PC-9 (cell line): Measurements from ENCODE around the gene GPHA2. TPM values are rescaled to one million over a fixed set of nuclear protein-coding genes. Genes with fewer than 3 reads are reported as not detected.
A peak's percentile ranks its signal among the peaks of the same experiment; 100 is the strongest.

Experiments used
- BruUV-seq: library from RNA; stranded (reverse); fragments of 400-500 nt; replicated peaks from 2 replicates; lab custom pipeline; 2021; lab: Mats Ljungman, UMichigan
- CTCF ChIA-PET: fragments of 300-600 bp; sonication (Branson Sonifier 250); formaldehyde crosslinking; loops from one replicate; lab custom pipeline; 2022; ENCODE audit warnings: antibody characterized with exemption; lab: Charles Lee
- POLR2A ChIA-PET: fragments of 300-600 bp; sonication (Branson Sonifier 250); formaldehyde crosslinking; loops from one replicate; lab custom pipeline; 2022; ENCODE audit warnings: antibody characterized with exemption; ENCODE audit not compliant: unreplicated experiment; lab: Charles Lee
- DNase-seq, 2 experiments: peaks; one replicate each; pipeline versions ENCODE4 v3.0.0 to v3.0.0-alpha.2; 2015 to 2022; ENCODE audit warnings: mixed read lengths in 1 of 2
- H2AFZ ChIP-seq: fragments of 200-600 bp; sonication (generic); 2 replicates; pipeline ENCODE4 v1.8.1; 2017; ENCODE audit warnings: antibody characterized with exemption
- H3F3A ChIP-seq: fragments of 200-600 bp; sonication (generic); 2 replicates; pipeline ENCODE4 v1.8.1; 2017; ENCODE audit warnings: antibody characterized with exemption, mild to moderate bottlenecking, low read depth; ENCODE audit not compliant: insufficient read depth
- H3K27ac ChIP-seq: fragments of 200-600 bp; sonication (generic); 2 replicates; pipeline ENCODE4 v1.6.1; 2016; ENCODE audit warnings: mixed run types
- H3K27me3 ChIP-seq: fragments of 200-600 bp; sonication (generic); 2 replicates; pipeline ENCODE4 v1.6.1; 2016; ENCODE audit warnings: low read depth, mixed run types; ENCODE audit not compliant: insufficient read depth
- H3K36me3 ChIP-seq: fragments of 200-600 bp; sonication (generic); 2 replicates; pipeline ENCODE4 v1.6.1; 2016; ENCODE audit warnings: low read depth, mixed run types
- H3K4me1 ChIP-seq: fragments of 200-600 bp; sonication (generic); replicated peaks from 2 replicates; pipeline ENCODE4 v1.6.1; 2016; ENCODE audit warnings: mixed run types; ENCODE audit not compliant: insufficient read depth
- H3K4me2 ChIP-seq: fragments of 200-600 bp; sonication (generic); 2 replicates; pipeline ENCODE4 v1.6.1; 2017; ENCODE audit warnings: mixed run types
- H3K4me3 ChIP-seq: fragments of 200-600 bp; sonication (generic); 2 replicates; pipeline ENCODE4 v1.6.1; 2016; ENCODE audit warnings: mixed run types
- H3K79me2 ChIP-seq: fragments of 200-600 bp; sonication (generic); 2 replicates; pipeline ENCODE4 v1.6.1; 2017; ENCODE audit warnings: low read depth, mixed run types
- H3K9me2 ChIP-seq: fragments of 200-600 bp; sonication (generic); 2 replicates; pipeline ENCODE4 v1.8.1; 2017; ENCODE audit warnings: mild to moderate bottlenecking; ENCODE audit not compliant: insufficient read depth
- H3K9me3 ChIP-seq: fragments of 200-600 bp; sonication (generic); 2 replicates; pipeline ENCODE4 v1.8.1; 2016; ENCODE audit warnings: low read depth; ENCODE audit not compliant: insufficient read depth
- H4K20me1 ChIP-seq: fragments of 200-600 bp; sonication (generic); 2 replicates; pipeline ENCODE4 v1.8.1; 2017; ENCODE audit not compliant: insufficient read depth
- EZH2 ChIP-seq: fragments of 200-600 bp; sonication (generic); IDR thresholded peaks from 2 replicates; pipeline ENCODE4 v1.8.0; 2017; ENCODE audit warnings: antibody characterized with exemption, low read depth
- intact Hi-C: fragments of 100-400 bp; cut with micrococcal nuclease; formaldehyde crosslinking; loops from one replicate; pipeline ENCODE4 v1.10.0; 2022; ENCODE audit not compliant: unreplicated experiment
- total RNA-seq: library from RNA; stranded (reverse); gene quantifications from 2 replicates; pipeline ENCODE4 v1.2.3, GENCODE V29; 2021
- TF ChIP-seq, protein P1 (sequence below): fragments of 200-600 bp; sonication (generic); conservative IDR thresholded peaks from 2 replicates; pipeline ENCODE4 v1.6.1; 2017; ENCODE audit warnings: mixed run types, antibody characterized with exemption, mild to moderate bottlenecking, moderate library complexity

The GPHA2 gene
- total RNA-seq, 1 experiment from 2014 or later, result 1.0 TPM

- Histone ChIP-seq H3K9me3 (no peaks in the 10 kb centered on the region), H3K27ac (no peak overlapping the region), H3K27me3 (0 out of 2 replicates have a peak, but pooled peaks cover 3% of the 10 kb centered on the region), H3K36me3 (no peaks in the 10 kb centered on the region), H2AFZ (no peak overlapping the region), H3K4me3 (no peak overlapping the region), H3K9me2 (no peaks in the 10 kb centered on the region), H3K4me1 (peaks cover 20% of the 10 kb centered on the region), H3K4me2 (no peak overlapping the region), H3K79me2 (no peaks in the 10 kb centered on the region), H3F3A (peaks cover 21% of the 10 kb centered on the region), H4K20me1 (no peaks in the 10 kb centered on the region)
- ChIA-PET POLR2A (interaction anchor here (0.6 kb wide), 1 partner anchor 363 kb away, joined by 4 read pairs; no protein-coding TSS in a partner anchor), CTCF (interaction anchor here (0.5 to 0.7 kb wide), 2 partner anchors 13 to 144 kb away, joined by 4 to 13 read pairs; no protein-coding TSS in a partner anchor)
- TF ChIP-seq, protein P1, sequence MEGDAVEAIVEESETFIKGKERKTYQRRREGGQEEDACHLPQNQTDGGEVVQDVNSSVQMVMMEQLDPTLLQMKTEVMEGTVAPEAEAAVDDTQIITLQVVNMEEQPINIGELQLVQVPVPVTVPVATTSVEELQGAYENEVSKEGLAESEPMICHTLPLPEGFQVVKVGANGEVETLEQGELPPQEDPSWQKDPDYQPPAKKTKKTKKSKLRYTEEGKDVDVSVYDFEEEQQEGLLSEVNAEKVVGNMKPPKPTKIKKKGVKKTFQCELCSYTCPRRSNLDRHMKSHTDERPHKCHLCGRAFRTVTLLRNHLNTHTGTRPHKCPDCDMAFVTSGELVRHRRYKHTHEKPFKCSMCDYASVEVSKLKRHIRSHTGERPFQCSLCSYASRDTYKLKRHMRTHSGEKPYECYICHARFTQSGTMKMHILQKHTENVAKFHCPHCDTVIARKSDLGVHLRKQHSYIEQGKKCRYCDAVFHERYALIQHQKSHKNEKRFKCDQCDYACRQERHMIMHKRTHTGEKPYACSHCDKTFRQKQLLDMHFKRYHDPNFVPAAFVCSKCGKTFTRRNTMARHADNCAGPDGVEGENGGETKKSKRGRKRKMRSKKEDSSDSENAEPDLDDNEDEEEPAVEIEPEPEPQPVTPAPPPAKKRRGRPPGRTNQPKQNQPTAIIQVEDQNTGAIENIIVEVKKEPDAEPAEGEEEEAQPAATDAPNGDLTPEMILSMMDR, result no peak
- TF ChIP-seq EZH2, result no peak
- intact Hi-C loops, result no loop called here
- no TSS peak for BruUV-seq
- DNase-seq, result no peak
Measured at GRCh38 chr11:64974124-64974523, 38.4 kb upstream of the GPHA2 start.

DNA sequence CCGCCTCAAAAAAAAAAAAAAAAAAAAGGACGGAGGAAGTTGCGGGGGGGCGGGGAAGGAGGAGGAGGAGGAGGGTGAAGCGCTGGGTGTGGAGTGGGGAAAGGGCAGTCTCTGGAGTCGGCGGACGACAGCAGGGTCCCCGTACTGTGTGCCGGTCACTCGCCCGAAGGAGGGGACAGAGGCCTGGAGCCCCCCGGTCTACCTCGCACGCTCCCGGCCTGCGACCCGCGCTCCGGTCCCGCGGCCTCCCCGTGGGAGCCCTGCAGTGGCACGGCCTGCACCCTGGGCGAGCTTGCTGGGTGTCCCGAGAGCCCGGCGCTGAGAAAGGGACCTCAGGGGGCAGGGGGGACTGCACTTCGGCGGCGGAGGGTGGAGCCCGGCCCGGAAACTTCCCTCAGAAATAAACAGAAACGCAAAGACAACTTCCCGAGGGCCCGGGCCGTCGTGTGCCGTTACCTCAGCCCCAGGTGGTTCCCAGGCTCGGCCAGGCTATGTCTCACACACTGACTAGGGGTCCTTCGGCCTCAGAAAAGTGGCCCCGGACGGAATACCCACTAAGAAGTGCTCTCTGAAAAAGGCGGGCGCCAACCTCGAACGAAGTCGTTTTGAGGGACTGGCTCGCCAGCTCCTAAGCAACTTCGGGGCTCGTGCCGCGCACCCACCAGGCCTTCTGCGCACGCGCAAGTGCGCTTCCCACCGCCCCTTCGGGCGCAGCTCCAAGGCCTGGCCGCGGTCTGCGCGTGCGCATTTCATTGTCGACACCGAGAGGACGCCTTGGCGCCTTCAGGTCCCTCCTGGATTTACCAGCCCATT lies 35.9 kb upstream of the GPHA2 start, which contains the start of gene MAJIN:
TSS of gene MAJIN (minus strand) at position 688 of the 813 bp plus-strand sequence. CDS start 12,703 bp downstream, outside the sequence.
- intact Hi-C loops, result loop anchor here (2.0 kb wide), 2 partner anchors 35 to 55 kb away; partner anchors contain the start of gene ATG2A
- ChIA-PET POLR2A (interaction anchor here (0.6 to 1.0 kb wide), 6 partner anchors 20 to 117 kb away, joined by 3 to 30 read pairs (median 4); partner anchors contain the start of gene SAC3D1), CTCF (interaction anchor here (0.5 to 1.0 kb wide), 2 partner anchors 84 to 239 kb away, joined by 3 to 6 read pairs; no protein-coding TSS in a partner anchor)
- H3K4me3 ChIP-seq, result peak within 1 kb of the TSS; percentile 52; the same call in 1 of the 2 replicates
- H3K4me2 ChIP-seq, result peak within 1 kb of the TSS; percentile 75
- peaks cover 28% of the 10 kb centered on the region for H3F3A ChIP-seq
- peak; percentile 66 to 93 for DNase-seq
- H3K27ac ChIP-seq, result peak within 1 kb of the TSS; percentile 95
- H3K27me3 ChIP-seq, result 0 out of 2 replicates have a peak, but pooled peaks cover under 1% of the 10 kb centered on the region
- peaks cover 26% of the 10 kb centered on the region for H3K4me1 ChIP-seq
- no peaks in the 10 kb centered on the region for H3K9me2 ChIP-seq
- BruUV-seq, result TSS peak; percentile 64
- H3K9me3 ChIP-seq, result no peaks in the 10 kb centered on the region
- H4K20me1 ChIP-seq, result no peaks in the 10 kb centered on the region
- no peaks in the 10 kb centered on the region for H3K36me3 ChIP-seq
- H3K79me2 ChIP-seq, result no peaks in the 10 kb centered on the region
- no peak for TF ChIP-seq EZH2
- TF ChIP-seq, protein P1, result no peak
- H2AFZ ChIP-seq, result peak within 1 kb of the TSS; percentile 64

- BruUV-seq, result no TSS peak
- Histone ChIP-seq H3K9me2 (no peaks in the 10 kb centered on the region), H3K79me2 (no peaks in the 10 kb centered on the region), H3K36me3 (no peaks in the 10 kb centered on the region), H2AFZ (no peak overlapping the region), H3K27me3 (no peaks in the 10 kb centered on the region), H3K4me3 (no peak overlapping the region; the same call in 1 of the 2 replicates), H3K27ac (peak overlapping the region; percentile 95), H4K20me1 (no peaks in the 10 kb centered on the region), H3F3A (peaks cover 28% of the 10 kb centered on the region), H3K4me2 (peak overlapping the region; percentile 75), H3K4me1 (peaks cover 26% of the 10 kb centered on the region), H3K9me3 (no peaks in the 10 kb centered on the region)
- ChIA-PET POLR2A (interaction anchor here (0.6 kb wide), 1 partner anchor 45 kb away, joined by 30 read pairs; no protein-coding TSS in a partner anchor), CTCF (interaction anchor here (0.7 kb wide), 1 partner anchor 475 kb away, joined by 3 read pairs; no protein-coding TSS in a partner anchor)
- TF ChIP-seq EZH2, result no peak
- TF ChIP-seq, protein P1, result no peak
- intact Hi-C loops, result loop anchor here (1.0 to 2.0 kb wide), 3 partner anchors 36 to 54 kb away; partner anchors contain the start of genes ATG2A and PPP2R5B
- DNase-seq, result peak; percentile 79 to 98
Measured at GRCh38 chr11:64970731-64971151, 35.0 kb upstream of the GPHA2 start.
